Hematopoietic multipotent progenitor cell (in vitro differentiated cells): Measurements from ENCODE around the gene FKBP3. TPM values are rescaled to one million over a fixed set of nuclear protein-coding genes. Genes with fewer than 3 reads are reported as not detected.

ENCODE experiments used
- DNase-seq, 3 donors: peaks; one replicate each; pipeline ENCODE4 v3.0.0-alpha.2; 2011 to 2015; ENCODE audit warnings: low read depth in 2 of 3, low spot score in 2 of 3
- small RNA-seq: library from RNA; depleted of rRNA; stranded (forward); fragments of <200 nt; gene quantifications from one replicate; pipeline ENCODE3, GENCODE V24; 2012
- total RNA-seq: library from RNA; depleted of rRNA; stranded (reverse); fragments of >200 nt; gene quantifications from one replicate; pipeline ENCODE4 v1.2.3, GENCODE V29; 2012

The FKBP3 gene
- total RNA-seq, 1 donor = 5.9 TPM

GRCh38 chr14:45065956-45066355 is 68.3 kb downstream of the FKBP3 start:
- no peak for DNase-seq

Small RNA genes within 50 kb of the gene (small RNA-seq; reads per million reads assigned to genes)
- gene RF00151 = not detected
- gene SNORD127 = 15,889 reads per million, percentile 100 among the genes with 10 or more reads in this experiment

Other genes with a start within 250 kb of the FKBP3 start
- 19.1 TPM for gene KLHL28, start 172.5 kb downstream of the FKBP3 start, total RNA-seq
- gene TOGARAM1, start 172.3 kb downstream of the FKBP3 start, total RNA-seq = 11.6 TPM
- 51.7 TPM for gene PRPF39, start 50.4 kb downstream of the FKBP3 start, total RNA-seq
- gene FANCM, start 1.4 kb upstream of the FKBP3 start, total RNA-seq = 8.6 TPM
- 31.0 TPM for gene MIS18BP1, start 118.7 kb upstream of the FKBP3 start, total RNA-seq